ENCODE results near the gene CRYBB1. TPM values are rescaled to one million over a fixed set of nuclear protein-coding genes. Genes with fewer than 3 reads are reported as not detected.
A peak's percentile ranks its signal among the peaks of the same experiment; 100 is the strongest.

CRYBB1 gene
- total RNA-seq, 1 experiment from 2014 or later: not detected

DNA sequence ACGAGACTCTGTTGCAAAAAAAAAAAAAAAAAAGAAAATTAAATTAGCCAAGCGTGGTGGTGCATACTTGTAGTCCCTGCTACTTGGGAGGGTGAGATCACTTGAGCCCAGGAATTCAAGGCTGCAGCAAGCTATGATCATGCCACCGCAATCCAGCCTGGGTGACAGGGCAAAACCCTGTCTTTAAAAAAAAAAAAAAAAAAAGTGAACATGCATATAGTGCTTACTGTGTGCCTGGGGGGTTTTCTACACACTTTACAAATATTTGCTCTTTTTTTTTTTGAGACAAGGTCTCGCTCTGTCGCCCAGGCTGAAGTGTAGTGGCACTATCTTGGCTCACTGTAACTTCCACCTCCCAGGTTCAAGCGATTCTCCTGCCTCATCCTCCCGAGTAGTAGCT is 40.7 kb downstream of the CRYBB1 start:
- DNase-seq (ENCODE audit: low read depth): no peak

DNA sequence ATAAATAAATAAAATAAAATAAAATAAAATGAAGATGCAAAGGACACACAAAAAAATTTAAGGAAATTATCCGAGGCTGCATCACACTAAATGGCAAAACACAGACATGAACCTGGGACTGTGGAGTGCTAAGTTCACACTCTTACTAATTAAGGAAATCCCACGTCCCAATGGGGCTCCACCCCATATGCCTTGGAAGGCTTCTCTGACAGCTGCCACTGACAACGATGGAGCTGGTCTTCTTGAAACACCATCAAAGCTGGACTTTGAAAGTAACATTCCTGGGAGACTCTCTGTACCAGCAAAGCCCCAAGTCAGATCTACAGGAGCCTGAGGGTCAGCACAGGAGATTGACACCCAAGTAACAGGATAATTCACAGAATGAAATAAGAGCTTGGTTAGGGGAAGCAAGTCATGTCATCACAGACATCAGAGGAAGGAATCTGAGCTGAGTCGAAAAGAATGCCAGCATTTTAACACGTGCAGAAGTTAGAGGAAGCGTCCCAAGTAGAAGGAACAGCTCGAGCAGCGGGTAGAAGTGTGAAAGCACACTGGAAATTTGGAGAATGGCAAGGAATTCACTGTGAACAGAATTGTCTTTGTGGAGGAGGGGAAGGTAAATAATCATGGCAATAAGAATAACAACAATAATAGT is 41.7 kb downstream of the CRYBB1 start:
- no peak for DNase-seq (ENCODE audit: low read depth)

DNA sequence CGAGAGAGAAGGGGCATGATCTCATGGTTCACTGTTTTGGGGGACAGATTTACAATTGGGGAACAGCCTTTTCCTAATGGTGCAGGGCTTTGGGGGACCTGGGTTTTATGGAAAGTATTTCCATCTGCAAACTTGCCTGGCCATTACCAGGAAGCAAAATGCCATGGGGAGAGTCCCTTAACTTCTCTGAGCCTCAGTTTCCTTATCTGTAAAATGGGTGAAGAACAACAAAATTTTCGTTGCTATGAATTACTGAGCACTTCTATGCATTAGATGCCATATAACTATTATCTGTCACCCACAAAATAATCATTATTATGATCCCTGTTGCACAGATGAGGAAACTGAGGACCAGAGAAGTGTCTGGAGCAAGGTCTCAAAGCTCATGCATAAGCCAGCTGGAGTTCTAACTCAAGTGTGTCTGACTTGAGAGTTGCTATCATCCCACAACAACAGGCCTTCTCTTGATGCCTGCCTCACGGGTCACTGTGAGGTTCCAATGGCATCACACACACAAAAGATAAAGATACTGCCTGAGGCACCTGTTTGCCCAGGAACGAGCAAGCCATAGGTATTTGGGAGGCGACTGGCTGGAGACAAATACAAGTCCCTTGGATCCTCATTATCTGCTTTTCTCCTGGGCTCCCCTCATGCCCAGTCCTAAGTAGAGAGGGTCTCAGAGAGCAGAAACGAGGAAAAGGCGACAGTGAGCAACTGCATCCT is 43.7 kb downstream of the CRYBB1 start:
- no peak for DNase-seq (ENCODE audit: low read depth)

DNA sequence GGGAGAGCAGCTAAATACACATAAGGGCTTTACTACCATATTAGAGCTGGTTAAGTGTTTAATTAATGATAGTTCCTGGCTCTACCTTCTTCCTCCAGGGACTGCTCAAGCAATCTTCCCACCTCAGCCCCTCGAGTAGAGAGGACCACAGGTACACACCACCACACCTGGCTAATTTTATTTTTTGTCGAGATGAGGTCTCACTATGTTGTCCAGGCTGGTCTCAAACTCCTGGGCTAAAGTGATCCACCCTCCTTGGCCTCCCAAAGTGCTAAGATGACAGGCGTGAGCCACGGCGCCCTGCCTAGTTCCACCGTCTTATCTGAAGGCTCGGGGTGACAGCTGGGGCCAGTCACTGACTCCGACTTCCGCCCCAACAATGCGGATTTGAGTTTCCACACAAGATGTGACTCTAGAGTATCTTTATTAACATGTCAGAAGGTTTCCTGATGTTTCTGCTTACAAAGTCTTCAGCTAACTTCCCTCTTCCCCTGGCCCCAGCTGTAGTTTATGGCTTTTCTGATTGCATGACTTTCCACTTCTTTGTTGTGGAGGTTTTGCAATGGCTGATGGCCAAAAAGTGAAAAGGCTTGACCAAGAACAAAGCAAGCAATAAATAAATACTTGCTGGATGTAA is 44.7 kb downstream of the CRYBB1 start:
- no peak for DNase-seq (ENCODE audit: low read depth)

DNA sequence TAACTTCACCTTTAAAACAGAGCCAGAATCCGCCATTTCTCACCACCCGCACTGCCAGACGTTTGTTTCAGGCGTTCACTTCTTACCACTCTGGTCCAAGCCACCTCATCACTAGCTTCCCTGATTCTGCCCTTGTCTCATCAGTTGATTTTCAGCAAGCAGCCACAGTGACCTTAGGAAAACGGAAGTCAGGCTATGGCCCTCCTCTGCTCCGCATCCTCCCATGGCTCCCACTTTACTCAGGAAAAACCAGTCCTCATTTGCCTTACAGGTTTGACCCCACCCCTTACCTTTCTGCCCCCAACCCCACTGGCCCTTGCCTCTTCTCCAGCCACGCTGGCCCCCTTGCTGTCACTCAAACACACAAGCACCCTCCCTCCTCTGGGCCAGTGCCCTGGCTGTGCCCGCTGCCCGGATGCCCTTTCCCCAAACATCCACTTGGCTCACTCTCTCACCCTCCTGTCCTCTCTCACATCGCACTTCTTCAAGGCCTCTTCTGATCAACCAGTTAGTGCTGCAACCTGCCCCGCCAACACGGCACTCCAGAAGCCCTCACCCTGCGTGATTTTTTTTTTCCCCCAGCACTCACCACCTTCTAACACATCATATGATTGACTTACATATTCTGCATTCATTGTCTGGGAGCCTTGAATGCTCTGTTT is 46.8 kb downstream of the CRYBB1 start:
- no peak for DNase-seq (ENCODE audit: low read depth)

DNA sequence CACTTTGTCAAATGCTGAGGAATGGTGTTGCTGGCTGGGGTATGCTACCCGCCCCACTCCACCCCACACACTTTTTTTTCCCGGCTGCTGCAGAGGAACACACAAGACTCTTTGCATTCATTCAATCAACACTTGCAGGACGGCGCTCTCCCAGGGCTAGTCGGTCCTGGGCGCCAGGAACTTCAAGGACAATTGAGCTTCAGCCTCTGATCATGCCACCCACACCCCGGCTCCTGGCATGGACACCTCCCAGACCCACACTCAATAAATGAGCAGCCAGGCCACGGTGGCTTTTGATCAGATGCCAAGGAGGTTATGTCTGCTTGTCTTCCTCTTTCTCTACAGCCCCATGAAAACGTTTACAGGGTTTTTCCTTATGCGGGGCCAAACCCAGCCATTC is 47.7 kb downstream of the CRYBB1 start:
- no peak for DNase-seq (ENCODE audit: low read depth)

DNA sequence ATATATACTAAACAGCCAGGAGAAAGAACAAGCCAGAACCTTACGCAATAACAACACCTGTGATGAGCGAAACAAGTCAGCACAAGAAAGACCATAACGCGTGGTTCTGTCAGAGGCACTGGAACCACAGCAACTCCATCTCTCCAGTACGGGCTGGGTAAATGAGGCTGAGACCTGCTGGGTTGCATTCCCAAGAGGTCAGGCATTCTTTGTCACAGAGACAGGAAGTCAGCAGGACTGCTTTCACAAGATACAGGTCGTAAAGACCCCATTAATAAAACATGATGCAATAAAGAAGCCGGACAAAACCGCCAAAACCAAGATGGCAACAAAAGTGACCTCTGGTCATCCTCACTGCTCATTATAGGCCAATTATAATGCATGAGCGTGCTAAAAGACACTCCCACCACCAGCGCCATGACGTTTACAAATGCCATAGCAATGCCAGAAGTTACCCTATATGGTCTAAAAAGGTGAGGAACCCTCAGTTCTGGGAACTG is 49.6 kb downstream of the CRYBB1 start:
- DNase-seq (ENCODE audit: low read depth): peak; percentile 81

DNA sequence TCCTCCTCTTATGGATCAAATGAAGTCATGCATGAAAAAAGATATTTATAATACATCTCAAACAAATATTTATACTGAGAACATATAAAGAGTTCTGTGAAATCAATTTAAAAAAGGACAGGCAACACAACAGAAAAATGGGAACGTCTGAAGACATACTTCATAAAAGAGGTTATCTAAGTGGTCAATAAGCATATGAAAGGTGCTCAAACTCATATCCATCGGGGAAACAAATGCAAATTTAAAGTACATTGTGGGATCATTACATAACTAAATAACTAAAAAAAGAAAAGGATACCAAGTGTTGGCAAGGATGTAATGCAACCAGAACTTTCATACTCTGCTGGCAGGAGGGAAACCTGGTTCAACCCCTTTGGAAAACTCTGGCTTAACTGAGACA is 50.2 kb downstream of the CRYBB1 start:
- no peak for DNase-seq (ENCODE audit: low read depth)

DNA sequence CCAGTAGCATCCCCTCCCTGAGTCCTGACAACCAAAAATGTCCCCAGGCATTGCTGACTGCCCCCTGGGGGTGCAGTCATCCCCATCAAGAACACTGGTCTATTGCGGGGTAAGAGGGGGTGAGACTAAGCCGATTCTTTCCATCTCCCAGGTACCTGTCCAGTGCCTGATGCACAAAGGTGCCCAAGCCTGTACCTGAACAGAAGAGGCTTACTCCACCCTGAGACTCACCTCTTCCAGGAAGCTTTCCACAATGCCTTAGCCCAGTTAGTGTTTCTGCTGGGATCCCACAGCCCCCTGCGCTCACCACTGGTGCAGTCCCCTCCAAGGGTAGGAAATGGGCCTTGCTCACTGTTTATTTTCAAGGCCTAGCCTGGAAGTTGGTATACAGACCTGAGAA is 50.8 kb downstream of the CRYBB1 start:
- DNase-seq (ENCODE audit: low read depth): no peak

DNA sequence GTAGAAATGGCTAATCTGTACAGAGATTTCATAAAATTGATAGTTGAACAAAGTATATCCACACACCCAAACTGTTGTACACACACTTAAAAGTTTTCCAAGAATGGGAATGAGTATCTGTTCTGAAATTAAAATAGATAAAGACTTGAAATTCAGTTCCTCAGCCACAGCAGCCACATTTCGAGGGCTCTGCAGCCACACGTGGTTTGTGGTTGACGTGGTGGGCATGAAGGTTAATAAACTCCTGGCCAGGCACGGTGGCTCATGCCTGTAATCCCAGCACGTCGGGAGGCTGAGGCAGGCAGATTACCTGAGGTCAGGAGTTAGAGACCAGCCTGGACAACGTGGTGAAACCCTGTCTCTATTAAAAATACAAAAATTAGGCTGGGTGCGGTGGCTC is 51.9 kb downstream of the CRYBB1 start:
- DNase-seq (ENCODE audit: low read depth): no peak

DNA sequence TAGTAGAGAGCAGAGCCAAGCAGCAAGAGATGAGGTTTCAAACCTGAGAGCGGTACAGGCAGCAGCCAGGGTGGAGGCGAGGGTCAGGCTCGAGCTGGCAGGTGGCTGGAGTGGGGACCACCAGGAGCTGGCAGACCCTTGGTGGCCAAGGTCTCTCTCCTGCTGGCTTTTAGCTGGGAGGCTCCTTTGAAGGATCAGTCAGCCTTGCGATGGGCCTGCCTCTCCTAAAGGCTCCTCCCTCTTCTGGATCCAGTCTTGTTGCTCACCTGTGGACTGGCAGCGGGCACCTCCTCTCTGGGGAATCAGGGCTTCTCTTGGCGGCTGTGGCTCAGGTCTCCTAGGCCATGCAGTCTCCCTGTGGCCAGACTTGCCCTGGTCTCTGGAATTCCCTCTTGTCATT is 52.6 kb downstream of the CRYBB1 start:
- DNase-seq (ENCODE audit: low read depth): no peak

DNA sequence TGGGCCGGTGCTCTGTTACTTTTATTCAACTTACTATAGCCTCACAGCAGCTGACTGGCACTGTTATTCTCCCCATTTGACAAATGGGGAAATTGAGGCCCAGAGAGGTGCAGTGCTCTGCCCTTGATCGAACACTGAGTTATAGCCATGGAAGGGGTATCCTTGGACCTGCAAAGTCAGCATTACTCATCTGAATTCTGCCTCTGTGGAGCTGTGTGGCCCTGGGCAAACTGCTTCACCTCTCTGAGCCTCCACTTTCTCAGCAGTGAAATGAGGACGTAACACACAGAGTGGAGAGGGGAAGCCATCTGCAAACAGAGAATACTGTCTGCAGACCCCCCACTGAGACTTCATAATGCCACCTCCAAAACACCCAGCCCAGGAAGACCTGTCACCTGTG is 53.2 kb downstream of the CRYBB1 start:
- DNase-seq (ENCODE audit: low read depth): no peak

DNA sequence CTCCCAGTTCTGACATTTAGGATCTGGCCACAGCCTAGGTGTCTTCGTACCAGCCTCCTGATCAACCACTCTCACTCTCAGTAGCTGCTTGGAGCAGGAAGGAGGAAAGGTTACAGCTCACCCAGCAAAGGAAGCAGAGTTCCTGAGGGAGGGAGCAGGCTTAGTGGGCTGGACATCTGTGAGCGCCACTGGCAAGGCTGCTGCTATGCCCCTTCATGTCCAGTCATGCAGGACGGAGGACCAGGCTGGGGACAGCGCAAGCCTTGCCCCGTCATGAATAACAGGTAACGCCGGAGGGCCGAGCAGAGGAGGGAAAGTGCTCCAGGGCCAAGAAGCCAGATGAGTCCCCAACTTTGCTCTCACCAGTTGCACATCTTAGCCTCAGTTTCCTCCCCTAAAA is 53.6 kb downstream of the CRYBB1 start:
- no peak for DNase-seq (ENCODE audit: low read depth)

DNA sequence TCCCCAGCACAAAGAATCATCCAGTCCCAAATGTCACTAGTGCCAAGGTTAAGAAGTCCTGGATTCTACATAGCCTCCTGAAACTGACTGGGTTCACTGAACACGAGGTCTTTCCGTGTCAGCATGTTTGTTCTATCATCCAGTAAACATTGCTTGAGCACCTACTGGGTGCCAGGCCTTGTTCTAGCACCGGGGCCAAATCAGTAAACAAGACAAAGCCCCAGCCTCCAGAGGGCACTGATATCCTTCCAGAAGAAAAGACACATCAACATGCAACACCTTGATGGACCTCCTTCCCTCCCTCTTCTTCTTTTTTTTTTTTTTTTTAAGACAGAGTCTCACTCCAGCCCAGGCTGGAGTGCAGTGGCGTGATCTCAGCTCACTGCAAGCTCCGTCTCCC is 54.8 kb downstream of the CRYBB1 start:
- no peak for DNase-seq (ENCODE audit: low read depth)

DNA sequence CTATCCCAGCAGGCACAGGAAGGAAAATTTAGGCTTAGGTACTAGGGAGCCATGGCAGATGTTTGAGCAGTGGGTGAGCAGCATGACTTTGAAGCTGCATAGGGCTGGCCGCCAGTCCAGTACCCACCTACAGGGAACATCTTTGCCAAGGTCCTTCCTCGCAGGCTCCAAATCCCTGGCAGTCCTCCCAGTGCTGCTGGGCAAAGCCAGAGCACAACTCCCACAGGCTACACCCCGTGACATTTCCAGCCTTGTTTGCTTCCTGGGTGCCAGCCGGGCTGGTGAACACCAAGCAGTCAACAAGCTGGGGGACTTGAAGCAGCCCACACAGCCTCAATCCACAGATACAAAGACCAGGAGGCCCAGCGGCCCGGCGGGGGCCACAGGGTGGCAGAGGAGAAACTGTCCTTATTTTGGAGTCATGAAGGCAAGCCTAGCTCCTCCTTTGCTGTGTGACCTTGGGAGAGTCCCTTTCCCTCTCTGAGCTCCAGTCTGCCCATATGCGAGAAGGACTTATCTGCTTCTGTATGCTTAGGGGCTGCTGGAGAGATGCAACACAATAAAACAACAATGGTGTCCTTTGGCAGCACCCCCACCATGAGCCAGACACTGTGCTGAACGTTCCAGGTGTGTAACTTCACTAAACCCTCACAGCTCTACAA is 55.9 kb downstream of the CRYBB1 start:
- no peak for DNase-seq (ENCODE audit: low read depth)

DNA sequence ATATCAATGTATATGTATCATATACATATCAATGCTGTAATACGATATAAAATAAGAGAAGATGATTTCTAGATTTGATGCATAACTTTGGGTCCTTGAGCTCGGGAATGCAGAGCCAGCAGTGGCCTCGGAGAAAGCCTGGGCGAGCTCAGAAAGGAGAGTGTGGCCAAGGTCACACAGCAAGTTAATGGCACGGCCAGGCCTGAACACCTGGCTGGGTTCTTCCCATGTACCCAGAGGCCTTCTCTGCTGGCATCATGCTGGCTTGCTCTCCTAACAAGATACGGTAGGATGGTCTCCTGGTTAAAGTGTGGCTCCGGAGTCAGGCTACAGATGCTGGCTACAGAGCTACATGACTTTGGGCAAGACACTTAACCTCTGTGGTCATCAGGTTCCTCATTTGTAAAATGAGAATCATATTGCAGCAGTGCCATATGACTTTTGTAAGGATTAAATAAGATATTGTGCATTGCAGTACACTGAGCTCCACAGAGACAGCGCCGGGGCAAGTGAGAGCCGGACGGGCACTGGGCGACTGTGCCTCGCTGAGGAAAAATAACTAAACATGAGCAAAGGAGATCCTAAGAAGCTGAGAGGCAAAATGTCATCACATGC is 57.8 kb downstream of the CRYBB1 start:
- no peak for DNase-seq (ENCODE audit: low read depth)

DNA sequence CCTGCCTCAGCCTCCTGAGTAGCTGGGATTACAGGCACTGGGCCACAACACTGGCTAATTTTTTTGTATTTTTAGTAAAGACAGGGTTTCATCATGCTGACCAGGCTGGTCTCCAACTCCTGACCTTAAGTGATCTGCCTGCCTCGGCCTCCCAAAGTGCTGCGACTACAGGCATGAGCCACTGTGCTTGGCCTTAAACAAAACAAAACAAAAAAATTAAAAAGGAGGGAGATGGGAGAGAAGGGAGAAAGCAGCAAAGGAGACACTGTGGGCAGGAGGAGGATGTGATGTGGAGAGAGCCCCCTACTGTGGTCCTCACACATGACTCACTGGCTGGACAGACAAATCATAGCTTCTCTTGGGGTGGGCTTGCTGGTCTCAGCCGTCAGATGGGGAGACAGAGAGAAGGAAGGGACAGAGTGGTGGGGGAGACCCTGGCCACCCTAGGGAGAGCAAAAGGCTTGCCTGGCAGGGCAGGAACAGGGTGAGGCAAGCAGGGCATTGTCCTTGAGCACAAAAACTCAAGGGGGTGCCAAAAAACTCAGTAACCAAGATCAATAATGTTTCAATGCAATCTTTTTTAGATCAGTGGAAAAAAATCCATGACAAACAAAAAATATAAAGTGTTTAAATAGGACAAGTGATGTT is 59.5 kb downstream of the CRYBB1 start:
- DNase-seq (ENCODE audit: low read depth): no peak

DNA sequence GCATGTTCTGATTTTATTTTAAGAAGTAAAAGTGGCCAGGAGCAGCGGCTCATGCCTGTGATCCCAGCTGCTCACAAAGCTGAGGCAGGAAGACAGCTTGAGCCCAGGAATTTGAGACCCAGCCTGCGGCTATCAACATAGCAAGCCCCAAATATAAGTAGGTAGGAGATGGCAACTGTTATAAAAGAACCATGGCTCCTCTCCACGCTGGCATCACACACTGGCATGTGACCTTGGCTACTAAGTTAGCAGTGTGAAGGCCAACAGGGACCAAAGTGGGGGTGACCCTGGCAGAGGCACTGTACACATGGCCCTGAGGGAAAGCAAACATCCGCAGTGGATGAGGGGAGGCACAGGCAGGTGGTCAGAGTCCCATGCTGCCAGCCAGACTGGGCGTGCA is 60.9 kb downstream of the CRYBB1 start:
- DNase-seq (ENCODE audit: low read depth): no peak

DNA sequence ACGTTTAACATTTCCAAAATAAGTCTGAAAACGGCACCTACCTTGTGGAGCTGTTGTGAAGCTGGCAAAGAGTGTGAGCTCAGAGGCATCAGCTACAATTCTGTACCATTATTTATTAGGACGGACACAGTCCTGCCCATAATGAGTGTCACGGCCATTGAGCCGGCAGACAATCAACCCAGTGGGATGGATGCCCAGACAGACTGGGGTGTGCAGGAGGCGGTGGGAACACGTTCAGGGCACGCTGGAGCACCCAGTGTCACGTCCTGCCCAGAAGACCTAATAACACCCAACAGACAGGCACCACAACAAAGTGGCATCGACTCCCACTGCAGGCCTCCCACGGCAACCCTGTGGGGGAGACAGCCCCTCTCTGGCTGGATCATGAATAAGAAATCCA is 62.3 kb downstream of the CRYBB1 start:
- DNase-seq (ENCODE audit: low read depth): no peak

DNA sequence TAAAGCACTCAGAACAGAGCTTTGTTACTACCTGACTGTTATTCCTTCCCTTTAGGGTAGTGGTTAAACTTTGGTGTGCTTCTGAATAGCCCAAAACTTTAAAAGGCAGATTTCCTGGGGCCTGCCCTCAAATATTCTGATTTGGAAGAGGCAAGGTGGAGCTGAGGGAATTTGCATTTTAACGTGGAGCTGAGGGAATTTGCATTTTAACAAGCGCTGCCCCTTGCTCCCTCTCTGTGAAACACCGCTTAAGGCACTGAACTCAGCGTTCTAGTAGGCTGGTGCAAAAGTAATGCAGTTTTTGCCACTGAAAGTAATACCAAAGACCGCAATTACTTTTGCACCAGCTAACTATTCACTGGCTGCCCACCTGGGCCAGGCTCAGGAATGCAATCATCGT is 62.9 kb downstream of the CRYBB1 start:
- DNase-seq (ENCODE audit: low read depth): no peak
